HepG2 (cell line): Measurements from ENCODE around the gene CABLES2. TPM values are rescaled to one million over a fixed set of nuclear protein-coding genes. Genes with fewer than 3 reads are reported as not detected.

ENCODE experiments used
- ATF7 ChIP-seq, 2 experiments: fragments of 450-650 bp in 1 of 2; sonication (generic) in 1 of 2; formaldehyde crosslinking in 1 of 2; IDR thresholded peaks; 2 replicates each; pipeline versions ENCODE4 v1.4.0 to v1.6.1; 2016 to 2020; ENCODE audit warnings: antibody characterized with exemption in 1 of 2, mild to moderate bottlenecking in 1 of 2, missing genetic modification reagents in 1 of 2
- BORCS8-MEF2B ChIP-seq: sonication (generic); formaldehyde crosslinking; IDR thresholded peaks from 2 replicates; pipeline ENCODE4 v1.8.0; 2022; ENCODE audit warnings: mild to moderate bottlenecking, missing genetic modification reagents
- BRCA1 ChIP-seq: sonication (generic); formaldehyde crosslinking; IDR thresholded peaks from 2 replicates; pipeline ENCODE4 v1.4.0; 2020; ENCODE audit warnings: missing genetic modification reagents
- FOXK1 ChIP-seq: sonication (generic); formaldehyde crosslinking; IDR thresholded peaks from 2 replicates; pipeline ENCODE4 v1.4.0; 2020; ENCODE audit warnings: low read depth, missing genetic modification reagents, borderline replicate concordance
- GATA4 ChIP-seq: sonication (generic); IDR thresholded peaks from 2 replicates; pipeline ENCODE4 v1.6.1; 2016; ENCODE audit warnings: antibody characterized with exemption, low read depth, borderline replicate concordance
- IRF1 ChIP-seq: sonication (generic); formaldehyde crosslinking; IDR thresholded peaks from 2 replicates; pipeline ENCODE4 v1.4.0; 2020; ENCODE audit warnings: low read depth, mild to moderate bottlenecking, missing genetic modification reagents
- LBX2 ChIP-seq: sonication (generic); formaldehyde crosslinking; IDR thresholded peaks from 2 replicates; pipeline ENCODE4 v1.5.0; 2020; ENCODE audit warnings: missing genetic modification reagents, mild to moderate bottlenecking, borderline replicate concordance
- MED13 ChIP-seq: sonication (generic); formaldehyde crosslinking; IDR thresholded peaks from 2 replicates; pipeline ENCODE4 v1.5.0; 2020; ENCODE audit warnings: missing genetic modification reagents
- NCOA1 ChIP-seq: sonication (generic); formaldehyde crosslinking; IDR thresholded peaks from 2 replicates; pipeline ENCODE4 v1.9.0; 2021; ENCODE audit warnings: missing genetic modification reagents
- POGK ChIP-seq: sonication (generic); formaldehyde crosslinking; conservative IDR thresholded peaks from 2 replicates; pipeline ENCODE4 v1.8.0; 2022; ENCODE audit warnings: mild to moderate bottlenecking, moderate library complexity, missing genetic modification reagents
- RORA ChIP-seq: sonication (generic); formaldehyde crosslinking; IDR thresholded peaks from 2 replicates; pipeline ENCODE4 v1.5.0; 2020; ENCODE audit warnings: mild to moderate bottlenecking, missing genetic modification reagents, moderate library complexity
- SCMH1 ChIP-seq: sonication (generic); formaldehyde crosslinking; IDR thresholded peaks from 2 replicates; pipeline ENCODE4 v1.9.0; 2021; ENCODE audit warnings: missing genetic modification reagents, mild to moderate bottlenecking, borderline replicate concordance
- TARDBP ChIP-seq: sonication (generic); formaldehyde crosslinking; IDR thresholded peaks from 2 replicates; pipeline ENCODE4 v1.8.0; 2022; ENCODE audit warnings: mild to moderate bottlenecking, missing genetic modification reagents
- TCF7 ChIP-seq: sonication (generic); IDR thresholded peaks from 2 replicates; pipeline ENCODE4 v1.6.1; 2016; ENCODE audit warnings: antibody characterized with exemption, low read depth
- ZEB1 ChIP-seq: IDR thresholded peaks from 2 replicates; pipeline ENCODE4 v1.6.1; 2012; ENCODE audit warnings: mild to moderate bottlenecking, low read depth, inconsistent platforms; ENCODE audit not compliant: insufficient replicate concordance
- ZKSCAN1 ChIP-seq: fragments of 150-350 bp; IDR thresholded peaks from 2 replicates; pipeline ENCODE4 v1.6.1; 2014; ENCODE audit warnings: low read length
- ZMAT5 ChIP-seq: sonication (generic); formaldehyde crosslinking; IDR thresholded peaks from 2 replicates; pipeline ENCODE4 v1.5.0; 2020; ENCODE audit warnings: mild to moderate bottlenecking, low read depth, missing genetic modification reagents, borderline replicate concordance
- ZNF138 ChIP-seq: sonication (generic); formaldehyde crosslinking; IDR thresholded peaks from 2 replicates; pipeline ENCODE4 v1.5.0; 2020; ENCODE audit warnings: mild to moderate bottlenecking, low read depth, missing genetic modification reagents
- ZNF207 ChIP-seq: fragments of 450-650 bp; IDR thresholded peaks from 2 replicates; pipeline ENCODE4 v1.6.1; 2016; ENCODE audit warnings: antibody characterized with exemption, borderline replicate concordance
- ZNF335 ChIP-seq: sonication (generic); formaldehyde crosslinking; IDR thresholded peaks from 2 replicates; pipeline ENCODE4 v1.4.0; 2020; ENCODE audit warnings: missing genetic modification reagents
- ZNF547 ChIP-seq: sonication (generic); formaldehyde crosslinking; IDR thresholded peaks from 2 replicates; pipeline ENCODE4 v1.5.1; 2020; ENCODE audit warnings: mild to moderate bottlenecking, missing genetic modification reagents
- ZNF597 ChIP-seq: sonication (generic); formaldehyde crosslinking; IDR thresholded peaks from 2 replicates; pipeline ENCODE4 v1.5.0; 2020; ENCODE audit warnings: missing genetic modification reagents
- ZNF615 ChIP-seq: sonication (generic); formaldehyde crosslinking; IDR thresholded peaks from 2 replicates; pipeline ENCODE4 v1.5.0; 2020; ENCODE audit warnings: mild to moderate bottlenecking, missing genetic modification reagents, borderline replicate concordance
- ZNF678 ChIP-seq: sonication (generic); formaldehyde crosslinking; IDR thresholded peaks from 2 replicates; pipeline ENCODE4 v1.4.0; 2020; ENCODE audit warnings: mild to moderate bottlenecking, missing genetic modification reagents
- ZNF773 ChIP-seq: sonication (generic); formaldehyde crosslinking; IDR thresholded peaks from 2 replicates; pipeline ENCODE4 v1.4.0; 2020; ENCODE audit warnings: missing genetic modification reagents, borderline replicate concordance
- ZSCAN21 ChIP-seq: sonication (generic); formaldehyde crosslinking; IDR thresholded peaks from 2 replicates; pipeline ENCODE4 v1.8.0; 2022; ENCODE audit warnings: mild to moderate bottlenecking, missing genetic modification reagents, moderate library complexity, borderline replicate concordance
- polyA plus RNA-seq, 8 experiments: library from polyadenylated mRNA; depleted of rRNA in 3 of 8; stranded (reverse) in 7 of 8; unstranded in 1 of 8; fragments of >200 nt; fragmentation: Illumina TruSeq in 4 of 8; extraction: Trizol in 4 of 8; gene quantifications; 2 replicates each; pipeline versions ENCODE4 v1.2.1 to v1.2.3, GENCODE V29; 2011 to 2016; ENCODE audit warnings: low read depth in 4 of 8, missing spikeins in 1 of 8, mixed read lengths in 1 of 8; ENCODE audit not compliant: insufficient read depth in 1 of 8
- total RNA-seq, 5 experiments: library from RNA; depleted of rRNA; stranded (reverse); fragments of >200 nt; fragmentation: Illumina TruSeq; extraction: Trizol; gene quantifications; 2 replicates each; pipeline ENCODE4 v1.2.3, GENCODE V29; 2016; ENCODE audit warnings: low read depth in 1 of 5

CABLES2 gene
- total and polyA plus RNA-seq, 2 of the 13 experiments (the other 11 are each of a cell fraction or from before 2014, with no cell fraction given), result 5.2 to 9.7 TPM

- TF ChIP-seq ZMAT5 (CRISPR knock-in tag), result 0 out of 2 replicates have a peak, but pooled peaks have one; percentile 33
- TF ChIP-seq ZNF547 (CRISPR knock-in tag), result no peak
- peak; percentile 50; the same call in 1 of the 2 replicates for TF ChIP-seq TARDBP
- peak; percentile 82; the same call in 1 of the 2 replicates for TF ChIP-seq BRCA1 (CRISPR knock-in tag)
- peak; percentile 77; the same call in 1 of the 2 replicates for TF ChIP-seq ZSCAN21 (CRISPR knock-in tag)
- peak; percentile 42 for TF ChIP-seq ZEB1
- no peak for TF ChIP-seq ZNF678
- TF ChIP-seq LBX2, result no peak
- TF ChIP-seq RORA, result no peak
- no peak for TF ChIP-seq ZNF773 (CRISPR knock-in tag)
- TF ChIP-seq GATA4, result no peak
- TF ChIP-seq ZNF597 (CRISPR knock-in tag), result no peak
- no peak for TF ChIP-seq SCMH1
- no peak for TF ChIP-seq TCF7
- TF ChIP-seq ZKSCAN1, result no peak
- no peak for TF ChIP-seq IRF1
- no peak for TF ChIP-seq NCOA1 (CRISPR knock-in tag)
- peak; percentile 50; the same call in 1 of the 2 replicates for TF ChIP-seq MED13 (CRISPR knock-in tag)
- TF ChIP-seq ZNF335 (CRISPR knock-in tag), result no peak
- no peak for TF ChIP-seq ZNF615
- TF ChIP-seq ZNF207, result no peak
- peak; percentile 72; the same call in 1 of the 2 replicates for TF ChIP-seq BORCS8-MEF2B (CRISPR knock-in tag)
- TF ChIP-seq POGK, result peak; percentile 58; the same call in 1 of the 2 replicates
- TF ChIP-seq ZNF138 (CRISPR knock-in tag), result no peak
- peak; percentile 54 for TF ChIP-seq FOXK1 (CRISPR knock-in tag)
- TF ChIP-seq ATF7 (IDR thresholded peaks at IDR 0.05), result no peak
- TF ChIP-seq ATF7 (CRISPR knock-in tag; IDR thresholded peaks at IDR 0.05), result no peak
Measured at GRCh38 chr20:62382306-62383198, 24.5 kb downstream of the CABLES2 start (continued).
